PC-3 (cell line): ENCODE data around the gene METTL6. TPM values are rescaled to one million over a fixed set of nuclear protein-coding genes. Genes with fewer than 3 reads are reported as not detected.

Source experiments
- ATAC-seq: fragments of 200-7000 bp; cut with Tn5 transposase; 2 replicates; pipeline ENCODE4 v1.9.1; 2020; ENCODE audit warnings: mild to moderate bottlenecking, moderate library complexity
- BruUV-seq: library from RNA; stranded (reverse); fragments of 400-500 nt; replicated peaks from 2 replicates; lab custom pipeline; 2021; lab: Mats Ljungman, UMichigan
- CTCF ChIA-PET: fragments of 300-600 bp; sonication (Branson Sonifier 250); formaldehyde crosslinking; loops from one replicate; lab custom pipeline; 2022; ENCODE audit warnings: antibody characterized with exemption; lab: Charles Lee
- POLR2A ChIA-PET: fragments of 300-600 bp; sonication (Branson Sonifier 250); formaldehyde crosslinking; loops from one replicate; lab custom pipeline; 2022; ENCODE audit warnings: antibody characterized with exemption; ENCODE audit not compliant: unreplicated experiment; lab: Charles Lee
- DNase-seq: peaks from one replicate; pipeline ENCODE4 v3.0.0-alpha.2; 2015
- H2AFZ ChIP-seq: fragments of 300-600 bp; sonication (generic); 2 replicates; pipeline ENCODE4 v1.6.0; 2016; ENCODE audit warnings: antibody characterized with exemption, low read length
- H3F3A ChIP-seq: fragments of 300-600 bp; sonication (generic); one replicate; pipeline ENCODE4 v1.6.0; 2017; ENCODE audit warnings: antibody characterized with exemption, low read length, control low read depth, mild to moderate bottlenecking; ENCODE audit not compliant: unreplicated experiment
- H3K27ac ChIP-seq: fragments of 300-600 bp; sonication (generic); 2 replicates; pipeline ENCODE4 v1.5.1; 2016; ENCODE audit warnings: mild to moderate bottlenecking, low read length
- H3K27me3 ChIP-seq: fragments of 300-600 bp; sonication (generic); 2 replicates; pipeline ENCODE4 v1.6.1; 2016; ENCODE audit warnings: low read length, mixed read lengths
- H3K36me3 ChIP-seq: fragments of 300-600 bp; sonication (generic); 2 replicates; pipeline ENCODE4 v1.6.1; 2016; ENCODE audit warnings: low read depth, mixed run types, low read length, mixed read lengths
- H3K4me1 ChIP-seq: fragments of 300-600 bp; sonication (generic); 2 replicates; pipeline ENCODE4 v1.5.1; 2016; ENCODE audit warnings: low read length; ENCODE audit not compliant: insufficient read depth
- H3K4me2 ChIP-seq: fragments of 300-600 bp; sonication (generic); 2 replicates; pipeline ENCODE4 v1.6.0; 2016; ENCODE audit warnings: low read length
- H3K4me3 ChIP-seq: fragments of 300-600 bp; sonication (generic); 2 replicates; pipeline ENCODE4 v1.5.1; 2016; ENCODE audit warnings: mild to moderate bottlenecking, low read length, mixed read lengths
- H3K79me2 ChIP-seq: fragments of 300-600 bp; sonication (generic); 2 replicates; pipeline ENCODE4 v1.6.1; 2017; ENCODE audit warnings: low read length, mixed read lengths
- H3K9ac ChIP-seq: fragments of 300-600 bp; sonication (generic); 2 replicates; pipeline ENCODE4 v1.6.0; 2016; ENCODE audit warnings: mild to moderate bottlenecking, low read length
- H3K9me2 ChIP-seq: fragments of 300-600 bp; sonication (generic); replicated peaks from 2 replicates; pipeline ENCODE4 v1.6.1; 2016; ENCODE audit warnings: mixed run types, low read length, mixed read lengths
- H3K9me3 ChIP-seq: fragments of 300-600 bp; sonication (generic); 2 replicates; pipeline ENCODE4 v1.6.1; 2016; ENCODE audit warnings: low read length, mixed read lengths
- H4K20me1 ChIP-seq: fragments of 300-600 bp; sonication (generic); 2 replicates; pipeline ENCODE4 v1.6.1; 2016; ENCODE audit warnings: low read length, mixed read lengths
- EZH2 ChIP-seq: fragments of 300-600 bp; sonication (generic); IDR thresholded peaks from one replicate; pipeline ENCODE4 v1.6.1; 2017; ENCODE audit warnings: antibody characterized with exemption, mild to moderate bottlenecking, low read length; ENCODE audit not compliant: unreplicated experiment
- EZH2phosphoT487 ChIP-seq: fragments of 300-600 bp; sonication (generic); IDR thresholded peaks from 2 replicates; pipeline ENCODE4 v1.6.1; 2018; ENCODE audit warnings: mild to moderate bottlenecking, antibody characterized with exemption, low read length, borderline replicate concordance
- intact Hi-C: fragments of 100-400 bp; cut with micrococcal nuclease; formaldehyde crosslinking; loops from 2 replicates; pipeline ENCODE4 v1.9.0; 2023
- total RNA-seq: library from RNA; depleted of rRNA; stranded (reverse); fragments of >200 nt; gene quantifications from 2 replicates; pipeline ENCODE4 v1.2.3, GENCODE V29; 2014
- TF ChIP-seq, protein P1 (sequence below): fragments of 300-600 bp; sonication (generic); conservative IDR thresholded peaks from 2 replicates; pipeline ENCODE4 v1.5.1; 2017; ENCODE audit warnings: antibody characterized with exemption, low read depth, mild to moderate bottlenecking, low read length

The METTL6 gene
- total RNA-seq, 1 experiment from 2014 or later, result 22.4 TPM

DNA sequence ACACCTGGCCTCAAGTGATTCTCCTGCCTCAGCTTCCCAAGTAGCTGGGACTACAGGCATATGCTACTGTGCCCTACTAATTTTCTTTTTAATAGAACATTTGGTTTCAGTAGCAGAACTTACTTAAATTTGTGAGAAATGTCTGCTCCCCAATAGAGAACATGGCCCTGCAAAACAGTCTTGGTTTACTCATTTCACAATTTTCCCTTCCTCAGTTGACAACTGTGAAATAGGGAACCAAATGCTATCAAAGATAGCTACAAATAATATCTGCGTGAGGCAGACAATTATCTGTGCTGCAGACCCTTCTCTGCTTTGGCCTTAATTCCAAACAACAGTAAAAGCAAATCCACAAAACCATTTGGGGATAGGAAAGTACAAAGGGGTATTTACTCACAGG lies 22.6 kb downstream of the METTL6 start:
- H3K27me3 ChIP-seq, result no peaks in the 10 kb centered on the region
- H3K4me1 ChIP-seq, result peaks cover 8% of the 10 kb centered on the region
- no peak for ATAC-seq
- no peak for DNase-seq
- ChIA-PET CTCF (interaction anchor here (0.6 to 2.2 kb wide), 5 partner anchors 18 to 341 kb away, joined by 3 to 46 read pairs (median 3); no protein-coding TSS in a partner anchor), POLR2A (interaction anchor here (0.6 kb wide), 1 partner anchor 137 kb away, joined by 3 read pairs; no protein-coding TSS in a partner anchor)
- no peaks in the 10 kb centered on the region for H3F3A ChIP-seq
- no peaks in the 10 kb centered on the region for H3K9me3 ChIP-seq
- H3K4me3 ChIP-seq, result no peak overlapping the region
- H3K27ac ChIP-seq, result no peak overlapping the region
- intact Hi-C loops, result loop anchor here (1.0 to 5.0 kb wide), 4 partner anchors 26 to 297 kb away; no protein-coding TSS in a partner anchor
- BruUV-seq, result no TSS peak
- no peak overlapping the region for H3K4me2 ChIP-seq
- H3K79me2 ChIP-seq, result no peaks in the 10 kb centered on the region
- H3K9ac ChIP-seq, result no peak overlapping the region
- peaks cover 3% of the 10 kb centered on the region; the same call in 1 of the 2 replicates for H3K36me3 ChIP-seq
- H3K9me2 ChIP-seq, result no peaks in the 10 kb centered on the region
- H4K20me1 ChIP-seq, result no peaks in the 10 kb centered on the region
- TF ChIP-seq, protein P1, sequence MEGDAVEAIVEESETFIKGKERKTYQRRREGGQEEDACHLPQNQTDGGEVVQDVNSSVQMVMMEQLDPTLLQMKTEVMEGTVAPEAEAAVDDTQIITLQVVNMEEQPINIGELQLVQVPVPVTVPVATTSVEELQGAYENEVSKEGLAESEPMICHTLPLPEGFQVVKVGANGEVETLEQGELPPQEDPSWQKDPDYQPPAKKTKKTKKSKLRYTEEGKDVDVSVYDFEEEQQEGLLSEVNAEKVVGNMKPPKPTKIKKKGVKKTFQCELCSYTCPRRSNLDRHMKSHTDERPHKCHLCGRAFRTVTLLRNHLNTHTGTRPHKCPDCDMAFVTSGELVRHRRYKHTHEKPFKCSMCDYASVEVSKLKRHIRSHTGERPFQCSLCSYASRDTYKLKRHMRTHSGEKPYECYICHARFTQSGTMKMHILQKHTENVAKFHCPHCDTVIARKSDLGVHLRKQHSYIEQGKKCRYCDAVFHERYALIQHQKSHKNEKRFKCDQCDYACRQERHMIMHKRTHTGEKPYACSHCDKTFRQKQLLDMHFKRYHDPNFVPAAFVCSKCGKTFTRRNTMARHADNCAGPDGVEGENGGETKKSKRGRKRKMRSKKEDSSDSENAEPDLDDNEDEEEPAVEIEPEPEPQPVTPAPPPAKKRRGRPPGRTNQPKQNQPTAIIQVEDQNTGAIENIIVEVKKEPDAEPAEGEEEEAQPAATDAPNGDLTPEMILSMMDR, result no peak
- TF ChIP-seq EZH2 (no peak), EZH2phosphoT487 (no peak)
- H2AFZ ChIP-seq, result no peak overlapping the region

DNA sequence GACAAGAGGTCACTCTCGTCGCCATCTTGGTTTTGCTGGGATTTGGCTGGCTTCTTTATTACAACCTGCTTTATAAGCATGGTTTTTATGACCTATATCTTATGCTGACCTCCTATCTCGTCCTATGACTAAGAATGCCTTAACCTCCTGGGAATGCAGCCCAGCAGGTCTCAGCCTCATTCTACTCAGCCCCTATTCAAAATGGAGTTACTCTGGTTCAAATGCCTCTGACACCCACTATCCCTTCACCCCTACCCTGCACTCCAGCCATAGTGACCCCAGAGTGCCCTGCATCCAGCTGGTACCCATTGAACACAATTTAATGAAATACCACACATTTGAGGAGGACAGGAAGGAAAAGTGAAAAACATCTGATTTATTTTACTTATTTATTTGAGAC lies 23.4 kb downstream of the METTL6 start:
- Histone ChIP-seq H3K79me2 (no peaks in the 10 kb centered on the region), H3K9me2 (no peaks in the 10 kb centered on the region), H3K9me3 (no peaks in the 10 kb centered on the region), H3K36me3 (no peaks in the 10 kb centered on the region), H2AFZ (no peak overlapping the region), H3K9ac (no peak overlapping the region), H3K4me1 (peaks cover 8% of the 10 kb centered on the region), H3K4me3 (no peak overlapping the region), H3K27me3 (no peaks in the 10 kb centered on the region), H3F3A (no peaks in the 10 kb centered on the region), H3K4me2 (no peak overlapping the region), H3K27ac (no peak overlapping the region), H4K20me1 (no peaks in the 10 kb centered on the region)
- intact Hi-C loops, result no loop called here
- TF ChIP-seq, protein P1, result no peak
- TF ChIP-seq EZH2phosphoT487, result no peak
- no peak for TF ChIP-seq EZH2
- ATAC-seq (no peak), DNase-seq (peak; percentile 22)
- BruUV-seq, result no TSS peak
- ChIA-PET CTCF (interaction anchor here (2.2 kb wide), 1 partner anchor 135 kb away, joined by 46 read pairs; no protein-coding TSS in a partner anchor), POLR2A (no interaction called here)

DNA sequence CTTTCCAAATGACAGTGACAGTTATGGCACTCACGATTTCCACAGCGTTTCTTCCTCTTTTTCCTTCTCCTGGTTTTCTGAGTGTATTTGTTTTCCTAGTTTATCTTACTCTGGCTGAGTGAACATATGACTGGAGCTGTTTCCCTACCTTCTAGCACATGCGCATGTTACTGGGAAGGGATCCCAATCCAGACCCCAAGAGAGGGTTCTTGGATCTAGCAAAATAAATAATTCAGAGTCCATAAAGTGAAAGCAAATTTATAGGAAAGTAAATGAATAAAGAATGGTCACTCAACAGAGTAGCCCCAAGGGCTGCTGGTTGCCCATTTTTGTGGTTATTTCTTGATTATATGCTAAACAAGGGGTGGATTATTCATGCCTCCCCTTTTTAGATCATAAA lies 23.8 kb downstream of the METTL6 start:
- H3F3A ChIP-seq, result no peaks in the 10 kb centered on the region
- no peak overlapping the region for H3K4me2 ChIP-seq
- no peak overlapping the region for H3K4me3 ChIP-seq
- H3K79me2 ChIP-seq, result no peaks in the 10 kb centered on the region
- ATAC-seq (no peak), DNase-seq (no peak)
- CTCF ChIA-PET, result no interaction called here
- H3K27me3 ChIP-seq, result no peaks in the 10 kb centered on the region
- no peaks in the 10 kb centered on the region for H3K9me2 ChIP-seq
- H3K4me1 ChIP-seq, result peaks cover 8% of the 10 kb centered on the region
- POLR2A ChIA-PET, result no interaction called here
- no TSS peak for BruUV-seq
- H4K20me1 ChIP-seq, result no peaks in the 10 kb centered on the region
- H3K9ac ChIP-seq, result no peak overlapping the region
- H3K9me3 ChIP-seq, result no peaks in the 10 kb centered on the region
- H2AFZ ChIP-seq, result no peak overlapping the region
- no peaks in the 10 kb centered on the region for H3K36me3 ChIP-seq
- no peak overlapping the region for H3K27ac ChIP-seq
- intact Hi-C loops, result no loop called here
- no peak for TF ChIP-seq EZH2phosphoT487
- no peak for TF ChIP-seq EZH2
- TF ChIP-seq, protein P1, result no peak
